GM12872 (cell line): ENCODE measurements around the gene POU4F3.
A peak's percentile ranks its signal among the peaks of the same experiment; 100 is the strongest.

ENCODE experiments used
- CTCF ChIP-seq: IDR thresholded peaks from 3 replicates; pipeline ENCODE4 v1.5.1; 2011; ENCODE audit warnings: low read depth, mild to moderate bottlenecking, low read length, moderate library complexity; ENCODE audit not compliant: insufficient read depth

POU4F3 gene

DNA sequence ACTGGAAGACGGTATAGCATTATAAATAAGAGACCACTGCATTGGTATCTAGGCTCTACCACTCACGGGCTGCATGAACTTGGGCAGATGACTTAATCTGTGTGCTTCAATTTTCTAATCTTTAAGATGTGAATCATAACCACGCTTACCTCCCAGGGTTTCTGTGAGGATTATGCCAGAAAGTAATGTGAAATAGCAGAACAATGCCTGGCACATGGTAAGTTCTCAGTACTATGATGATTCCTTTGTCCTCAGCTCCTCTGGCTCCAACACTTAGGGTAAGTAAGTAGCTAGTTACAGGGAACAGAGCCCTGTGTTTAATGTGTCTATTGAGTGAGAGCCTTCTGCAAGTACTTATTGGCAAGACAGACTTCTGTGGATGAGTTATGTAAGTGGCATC, 31.1 kb downstream of the POU4F3 start:
- TF ChIP-seq CTCF, result no peak

GRCh38 chr5:146376821-146377220, 38.2 kb downstream of the POU4F3 start:
- no peak for TF ChIP-seq CTCF

DNA sequence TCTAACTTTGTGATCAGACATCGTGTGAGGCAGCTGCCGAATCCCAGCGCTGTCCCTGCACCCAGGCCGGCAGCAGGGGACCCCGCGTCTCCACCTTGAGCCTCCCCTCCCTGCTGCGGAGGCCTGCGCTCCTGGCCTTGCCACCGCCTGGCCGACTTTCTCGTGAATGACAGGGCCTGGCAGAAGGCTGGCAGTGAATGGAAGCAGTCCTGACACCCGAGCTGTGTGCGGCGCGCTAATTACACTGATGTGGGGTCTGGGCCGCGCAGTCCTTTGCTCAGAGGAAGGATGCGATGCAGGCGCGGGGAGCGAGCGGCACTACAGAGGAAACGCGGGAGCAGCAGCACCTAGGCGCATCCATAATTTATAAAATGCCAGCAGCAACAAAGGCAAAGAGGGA, 40.3 kb downstream of the POU4F3 start:
- TF ChIP-seq CTCF, result no peak

GRCh38 chr5:146380714-146381113, 42.1 kb downstream of the POU4F3 start:
- TF ChIP-seq CTCF, result no peak

DNA sequence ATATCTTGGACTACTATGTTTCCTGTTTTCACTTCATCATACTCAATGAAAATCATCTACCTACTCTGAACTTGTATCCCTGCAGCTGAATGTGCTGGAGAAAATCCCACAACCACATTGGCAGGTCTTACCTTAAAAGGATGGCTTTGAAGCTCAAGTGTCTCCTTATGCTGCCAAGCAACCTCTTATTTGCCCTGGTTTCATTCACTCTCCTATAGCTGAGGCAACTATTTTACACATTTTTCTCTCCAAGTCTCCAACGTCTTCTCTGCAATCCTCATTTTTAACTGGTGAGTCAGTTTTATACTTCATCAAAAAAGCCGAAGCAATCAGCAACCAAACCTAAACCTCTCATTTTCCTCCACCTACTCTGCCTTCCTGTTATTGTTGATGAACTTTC, 49.7 kb downstream of the POU4F3 start:
- TF ChIP-seq CTCF, result no peak

DNA sequence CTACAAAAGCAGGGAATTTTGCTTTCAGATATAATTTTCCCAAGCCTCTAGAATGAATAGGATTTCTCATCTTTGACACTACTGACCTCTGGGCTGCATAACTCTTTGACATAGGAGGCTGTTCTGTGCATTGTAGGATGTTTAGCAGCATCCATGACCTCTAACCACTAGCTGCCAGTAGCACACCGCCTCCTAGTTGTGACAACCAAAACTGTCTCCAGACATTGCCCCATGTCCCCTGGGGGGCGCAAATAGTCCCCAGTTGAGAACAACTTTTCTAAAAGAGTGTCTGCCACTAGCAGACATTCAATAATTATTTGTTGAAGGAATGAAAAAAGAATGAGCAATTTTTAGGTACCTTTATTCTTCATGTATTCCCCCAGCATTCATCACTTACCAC, 51.8 kb downstream of the POU4F3 start:
- TF ChIP-seq CTCF, result peak; percentile 49
